MM.1S (cell line): ENCODE measurements around the gene LRRC28.
A peak's percentile ranks its signal among the peaks of the same experiment; 100 is the strongest.

ENCODE experiments used
- CTCF ChIP-seq: fragments of 300-600 bp; sonication (generic); IDR thresholded peaks from 2 replicates; pipeline ENCODE4 v1.5.1; 2016; ENCODE audit warnings: antibody characterized with exemption, low read length, mixed read lengths
- EZH2 ChIP-seq: fragments of 300-600 bp; sonication (generic); optimal IDR thresholded peaks from 2 replicates; pipeline ENCODE3; 2017; ENCODE audit warnings: low read depth, mild to moderate bottlenecking, antibody characterized with exemption, low read length, mixed read lengths

- TF ChIP-seq CTCF, result 0 out of 2 replicates have a peak, but pooled peaks have one; percentile 5
- TF ChIP-seq EZH2, result no peak
Observed at GRCh38 chr15:99343881-99344551, 92.7 kb downstream of the LRRC28 start.
